Measurements from ENCODE around the gene LRRC74A.

The LRRC74A gene

DNA sequence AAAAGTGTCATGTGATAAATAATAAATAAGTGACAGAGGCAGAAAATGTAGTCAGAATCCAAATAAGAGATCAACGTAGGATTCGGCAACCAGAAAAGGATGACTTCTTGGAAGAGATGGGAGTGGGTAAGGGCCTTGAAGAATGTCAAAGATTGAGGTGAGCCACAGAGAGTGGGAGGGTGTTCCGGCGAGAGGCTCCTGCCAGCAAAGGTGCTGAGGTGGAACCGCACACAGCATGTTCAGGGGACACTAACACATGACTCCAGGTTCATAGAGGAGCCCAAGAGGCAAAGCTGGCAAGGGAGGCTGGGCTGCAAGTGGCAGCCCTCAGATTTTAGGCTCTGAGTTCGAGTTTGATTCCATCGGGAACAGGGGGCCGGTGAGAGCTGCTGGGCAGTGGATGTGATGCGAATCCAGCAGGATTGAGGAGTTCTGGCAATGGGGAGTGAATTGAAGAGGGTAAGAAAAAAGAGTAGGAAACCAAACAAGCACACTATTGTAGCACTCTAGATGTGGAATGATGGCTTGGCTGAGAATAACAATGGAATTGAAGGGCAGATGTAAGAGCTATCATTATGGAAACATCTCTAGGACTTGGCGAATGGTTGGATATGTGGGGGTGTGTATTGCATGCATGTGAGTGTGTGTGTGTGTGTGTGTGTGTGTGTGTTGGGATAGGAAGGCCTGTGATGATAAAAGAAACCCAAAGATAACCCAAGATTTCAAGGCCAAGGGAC lies 36.5 kb downstream of the LRRC74A start:
- DNase-seq (ENCODE audit: low read depth): no peak
- TF ChIP-seq, protein P1, sequence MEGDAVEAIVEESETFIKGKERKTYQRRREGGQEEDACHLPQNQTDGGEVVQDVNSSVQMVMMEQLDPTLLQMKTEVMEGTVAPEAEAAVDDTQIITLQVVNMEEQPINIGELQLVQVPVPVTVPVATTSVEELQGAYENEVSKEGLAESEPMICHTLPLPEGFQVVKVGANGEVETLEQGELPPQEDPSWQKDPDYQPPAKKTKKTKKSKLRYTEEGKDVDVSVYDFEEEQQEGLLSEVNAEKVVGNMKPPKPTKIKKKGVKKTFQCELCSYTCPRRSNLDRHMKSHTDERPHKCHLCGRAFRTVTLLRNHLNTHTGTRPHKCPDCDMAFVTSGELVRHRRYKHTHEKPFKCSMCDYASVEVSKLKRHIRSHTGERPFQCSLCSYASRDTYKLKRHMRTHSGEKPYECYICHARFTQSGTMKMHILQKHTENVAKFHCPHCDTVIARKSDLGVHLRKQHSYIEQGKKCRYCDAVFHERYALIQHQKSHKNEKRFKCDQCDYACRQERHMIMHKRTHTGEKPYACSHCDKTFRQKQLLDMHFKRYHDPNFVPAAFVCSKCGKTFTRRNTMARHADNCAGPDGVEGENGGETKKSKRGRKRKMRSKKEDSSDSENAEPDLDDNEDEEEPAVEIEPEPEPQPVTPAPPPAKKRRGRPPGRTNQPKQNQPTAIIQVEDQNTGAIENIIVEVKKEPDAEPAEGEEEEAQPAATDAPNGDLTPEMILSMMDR (conservative IDR thresholded peaks at IDR 0.05; ENCODE audit: low read depth, low read length): no peak
- H3K4me3 ChIP-seq (ENCODE audit: low read length): no peak overlapping the region

DNA sequence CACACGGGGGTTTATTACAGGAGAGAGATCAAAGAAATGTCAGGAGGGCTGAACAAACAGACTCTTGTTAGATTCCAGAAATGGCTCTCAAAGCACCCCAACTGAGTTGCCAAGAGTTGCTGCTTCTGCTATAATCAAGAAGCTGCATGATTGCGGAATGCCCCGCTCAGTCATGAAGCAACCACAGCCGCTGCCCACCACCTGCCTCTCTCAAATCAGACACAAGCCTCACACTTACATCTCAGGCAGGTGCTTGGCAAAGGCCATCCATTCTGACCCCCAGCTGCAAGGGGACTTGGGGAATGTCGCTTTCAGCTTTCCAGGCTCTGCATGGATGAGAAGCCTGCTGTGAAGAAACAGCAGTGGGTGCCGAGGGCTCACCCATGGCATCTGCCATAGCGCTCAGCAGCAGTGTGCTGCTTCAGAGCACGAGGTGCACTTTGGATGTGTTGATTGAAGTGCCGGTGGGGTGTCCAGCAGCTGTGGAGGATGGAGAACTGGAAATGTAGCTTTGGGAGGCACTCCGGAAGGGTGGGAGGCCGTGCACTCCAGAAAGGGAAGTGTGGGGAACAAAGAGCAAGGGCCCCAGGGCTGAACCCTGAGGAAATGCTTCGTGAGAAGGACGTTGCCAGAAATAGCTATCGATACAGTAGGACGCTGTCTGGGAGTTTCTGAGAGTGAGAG lies 37.7 kb downstream of the LRRC74A start:
- H3K4me3 ChIP-seq (ENCODE audit: low read length): no peak overlapping the region
- TF ChIP-seq, protein P1 (conservative IDR thresholded peaks at IDR 0.05; ENCODE audit: low read depth, low read length): no peak
- no peak for DNase-seq (ENCODE audit: low read depth)

DNA sequence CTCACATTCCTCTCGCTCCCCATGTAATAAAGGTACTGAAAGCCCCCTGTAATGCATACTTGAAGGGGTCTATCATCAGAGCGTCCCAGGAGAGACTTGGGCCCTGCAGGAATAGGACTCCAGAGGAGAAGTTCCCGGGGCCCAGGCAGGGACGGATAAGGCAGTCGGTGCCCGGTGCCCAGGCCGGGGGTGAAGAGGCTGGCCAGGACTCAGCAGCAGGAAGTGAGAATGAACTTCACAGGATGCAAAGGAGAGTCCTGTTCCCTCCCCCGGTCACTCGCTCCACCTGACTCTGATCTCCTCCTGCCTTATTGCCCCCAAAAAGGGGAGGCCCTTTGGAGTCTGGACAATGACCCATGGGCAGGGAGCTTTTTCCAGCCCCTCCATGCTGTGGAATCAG lies 40.2 kb downstream of the LRRC74A start:
- TF ChIP-seq, protein P1 (conservative IDR thresholded peaks at IDR 0.05; ENCODE audit: low read depth, low read length): no peak
- no peak overlapping the region for H3K4me3 ChIP-seq (ENCODE audit: low read length)
- no peak for DNase-seq (ENCODE audit: low read depth)

DNA sequence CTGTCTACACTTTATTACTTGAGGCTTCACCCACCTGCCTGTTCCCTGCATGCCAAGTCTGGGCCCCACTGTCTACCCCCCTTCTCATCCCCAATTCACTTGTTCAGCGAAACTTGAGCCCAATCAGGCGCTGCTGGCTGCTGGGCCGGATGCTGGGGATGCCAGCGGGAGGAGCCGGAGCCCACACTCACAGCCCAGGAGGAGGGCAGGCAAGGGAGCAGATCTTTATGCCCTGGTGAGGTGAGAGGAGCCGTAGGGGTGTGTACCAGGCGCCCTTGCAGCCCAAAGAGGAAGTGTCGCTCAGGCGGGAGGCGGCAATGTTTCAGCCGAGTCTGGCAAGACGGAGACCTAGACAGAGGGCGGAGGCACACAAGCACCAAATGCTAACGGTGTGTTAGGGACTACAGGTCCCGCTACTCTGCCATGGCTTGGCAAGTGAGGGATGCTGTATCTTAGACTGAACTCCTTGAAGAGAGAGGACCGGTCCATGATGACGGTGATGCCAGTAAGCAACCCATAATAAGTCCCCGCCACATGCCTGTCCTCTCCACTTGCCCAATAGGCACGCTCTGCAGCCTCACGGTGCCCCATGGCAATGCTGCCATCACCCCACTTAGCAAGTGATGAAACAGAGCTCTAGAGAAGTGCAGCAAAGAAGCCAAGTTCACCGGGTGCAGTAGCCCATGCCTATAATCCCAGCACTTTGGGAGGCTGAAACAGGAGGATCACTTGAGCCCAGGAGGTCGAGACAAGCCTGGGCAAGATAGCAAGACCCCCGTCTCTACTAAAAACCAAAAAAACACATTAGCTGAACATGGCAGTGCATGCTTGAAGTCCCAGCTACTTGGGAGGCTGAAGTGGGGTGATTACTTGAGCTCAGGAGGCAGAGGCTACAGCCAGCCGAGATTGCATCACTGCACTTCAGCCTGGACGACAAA lies 41.6 kb downstream of the LRRC74A start:
- no peak overlapping the region for H3K4me3 ChIP-seq (ENCODE audit: low read length)
- TF ChIP-seq, protein P1 (conservative IDR thresholded peaks at IDR 0.05; ENCODE audit: low read depth, low read length): no peak
- DNase-seq (ENCODE audit: low read depth): no peak

DNA sequence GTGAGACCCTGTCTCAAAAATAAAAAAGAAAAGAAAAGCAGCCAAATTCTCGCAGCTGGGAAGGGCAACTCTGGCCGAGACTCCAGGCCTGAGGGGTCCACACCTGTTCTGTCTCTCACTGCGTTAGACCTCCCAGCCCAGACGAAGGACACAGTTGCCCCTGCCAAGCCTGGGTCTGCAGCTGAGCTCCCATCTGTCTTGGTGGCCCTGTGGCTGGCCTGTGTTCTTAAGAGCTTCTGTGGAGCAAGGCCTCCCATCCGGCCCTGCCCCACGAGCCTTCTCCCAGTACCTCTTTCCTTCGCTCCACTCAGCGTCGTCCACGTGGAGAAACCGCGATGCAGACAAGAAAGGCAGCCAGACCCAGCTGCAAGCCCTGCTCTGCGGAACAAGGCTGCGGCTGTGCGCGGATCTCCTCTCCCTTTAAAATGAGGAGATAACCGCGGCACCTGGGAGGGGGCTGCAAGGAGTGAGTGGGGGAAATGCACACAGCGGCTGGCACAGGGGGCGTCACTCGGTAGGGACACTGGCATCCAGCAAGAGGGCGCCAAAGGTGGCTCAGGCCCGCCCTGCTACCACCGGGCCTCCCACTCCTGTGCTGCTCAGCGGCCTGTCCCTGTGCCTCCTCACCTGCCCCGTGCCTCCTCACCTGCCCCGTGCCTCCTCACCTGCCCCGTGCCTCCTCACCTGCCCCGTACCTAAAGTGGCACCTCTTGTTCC lies 42.4 kb downstream of the LRRC74A start:
- TF ChIP-seq, protein P1 (conservative IDR thresholded peaks at IDR 0.05; ENCODE audit: low read depth, low read length): no peak
- DNase-seq (ENCODE audit: low read depth): no peak
- H3K4me3 ChIP-seq (ENCODE audit: low read length): no peak overlapping the region

DNA sequence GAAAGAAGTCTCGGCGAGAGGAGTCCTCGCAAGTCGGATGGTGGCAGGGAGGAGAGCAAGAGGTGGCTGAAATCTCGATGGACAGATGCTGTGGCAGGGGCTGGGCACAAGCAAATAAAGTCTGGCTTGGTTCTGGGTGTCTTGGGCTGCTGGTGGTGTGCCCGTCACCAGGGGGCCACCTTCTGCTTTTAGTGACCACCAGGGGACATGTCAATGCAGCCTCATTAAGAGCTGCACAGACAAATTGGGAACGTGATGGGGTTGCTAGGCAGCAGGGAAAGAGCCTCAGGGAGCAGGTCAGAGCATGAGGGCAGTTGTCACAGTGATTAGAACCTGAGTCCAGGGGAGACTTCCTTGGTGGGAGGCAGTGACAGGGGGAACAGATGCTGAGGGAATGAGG lies 44.0 kb downstream of the LRRC74A start:
- TF ChIP-seq, protein P1 (conservative IDR thresholded peaks at IDR 0.05; ENCODE audit: low read depth, low read length): peak; percentile 25
- DNase-seq (ENCODE audit: low read depth): no peak
- H3K4me3 ChIP-seq (ENCODE audit: low read length): no peak overlapping the region
